GM23338 (cell line): ENCODE data around the gene RAD51B. TPM values are rescaled to one million over a fixed set of nuclear protein-coding genes. Genes with fewer than 3 reads are reported as not detected.

Experiments
- ATAC-seq: fragments of 200-7000 bp; cut with Tn5 transposase; 3 replicates; pipeline ENCODE4 v1.9.1; 2020
- DNase-seq: peaks from one replicate; pipeline ENCODE4 v3.0.0-alpha.2; 2015; ENCODE audit warnings: low spot score
- H2AFZ ChIP-seq: fragments of 200-600 bp; sonication (generic); 2 replicates; pipeline ENCODE4 v1.8.0; 2016; ENCODE audit warnings: antibody characterized with exemption, mild to moderate bottlenecking, moderate library complexity
- H3F3A ChIP-seq: fragments of 200-600 bp; sonication (generic); replicated peaks from 2 replicates; pipeline ENCODE4 v1.8.0; 2017; ENCODE audit warnings: antibody characterized with exemption, mixed run types, low read depth
- H3K27ac ChIP-seq: fragments of 200-600 bp; sonication (generic); 2 replicates; pipeline ENCODE4 v1.6.1; 2016; ENCODE audit warnings: low read depth
- H3K27me3 ChIP-seq: fragments of 200-600 bp; sonication (generic); 2 replicates; pipeline ENCODE4 v1.8.0; 2016; ENCODE audit warnings: mild to moderate bottlenecking, mixed run types, moderate library complexity; ENCODE audit not compliant: insufficient read depth
- H3K36me3 ChIP-seq: fragments of 200-600 bp; sonication (generic); 2 replicates; pipeline ENCODE4 v1.8.0; 2016; ENCODE audit warnings: mild to moderate bottlenecking; ENCODE audit not compliant: insufficient read depth
- H3K4me1 ChIP-seq: fragments of 200-600 bp; sonication (generic); 2 replicates; pipeline ENCODE4 v1.8.0; 2016; ENCODE audit warnings: mild to moderate bottlenecking, moderate library complexity; ENCODE audit not compliant: insufficient read depth
- H3K4me2 ChIP-seq: fragments of 200-600 bp; sonication (generic); 2 replicates; pipeline ENCODE4 v1.7.1; 2017; ENCODE audit warnings: mixed run types
- H3K4me3 ChIP-seq: fragments of 200-600 bp; sonication (generic); 2 replicates; pipeline ENCODE4 v1.6.1; 2016; ENCODE audit warnings: mixed run types
- H3K79me2 ChIP-seq: fragments of 200-600 bp; sonication (generic); replicated peaks from 2 replicates; pipeline ENCODE4 v1.8.0; 2017; ENCODE audit warnings: mild to moderate bottlenecking; ENCODE audit not compliant: insufficient read depth
- H3K9me2 ChIP-seq: fragments of 200-600 bp; sonication (generic); 2 replicates; pipeline ENCODE4 v1.8.0; 2017; ENCODE audit not compliant: insufficient read depth
- H4K20me1 ChIP-seq: fragments of 200-600 bp; sonication (generic); replicated peaks from 2 replicates; pipeline ENCODE4 v1.8.0; 2017; ENCODE audit warnings: mild to moderate bottlenecking; ENCODE audit not compliant: insufficient read depth
- H3K27ac Mint-ChIP-seq: 2 replicates; pipeline ENCODE4 v1.8.0; 2020; ENCODE audit warnings: inconsistent platforms, mild to moderate bottlenecking, moderate library complexity, mixed read lengths
- H3K27me3 Mint-ChIP-seq: 3 replicates; pipeline ENCODE4 v1.8.0; 2022; ENCODE audit warnings: low read depth, mild to moderate bottlenecking, moderate library complexity, mixed read lengths, inconsistent platforms; ENCODE audit not compliant: insufficient read depth, poor library complexity
- H3K36me3 Mint-ChIP-seq: 3 replicates; pipeline ENCODE4 v1.8.0; 2021; ENCODE audit warnings: low read depth, mild to moderate bottlenecking, inconsistent platforms, moderate library complexity, mixed read lengths
- H3K4me1 Mint-ChIP-seq: 3 replicates; pipeline ENCODE4 v1.8.0; 2020; ENCODE audit warnings: mild to moderate bottlenecking, inconsistent platforms, mixed read lengths
- H3K4me3 Mint-ChIP-seq: 3 replicates; pipeline ENCODE4 v1.8.0; 2021; ENCODE audit warnings: moderate library complexity, mild to moderate bottlenecking, inconsistent platforms, mixed read lengths
- H3K9me3 Mint-ChIP-seq: 3 replicates; pipeline ENCODE4 v1.8.0; 2020; ENCODE audit warnings: moderate library complexity, mild to moderate bottlenecking, inconsistent platforms, mixed read lengths
- CREB1 ChIP-seq: fragments of 250-450 bp; sonication (Bioruptor Pico); IDR thresholded peaks from 2 replicates; pipeline ENCODE4 v1.5.0; 2020; ENCODE audit warnings: low read depth, mild to moderate bottlenecking, moderate library complexity
- JUNB ChIP-seq: IDR thresholded peaks from one replicate; pipeline ENCODE4 v1.6.1; 2016; ENCODE audit warnings: antibody characterized with exemption; ENCODE audit not compliant: unreplicated experiment
- STAT1 ChIP-seq: IDR thresholded peaks from one replicate; pipeline ENCODE4 v1.6.1; 2016; ENCODE audit warnings: antibody characterized with exemption; ENCODE audit not compliant: unreplicated experiment
- ZNF462 ChIP-seq: fragments of 250-450 bp; sonication (Bioruptor Pico); IDR thresholded peaks from 2 replicates; pipeline ENCODE4 v1.5.0; 2020; ENCODE audit warnings: mild to moderate bottlenecking, moderate library complexity
- polyA plus RNA-seq: library from polyadenylated mRNA; unstranded; fragments of >200 nt; fragmentation: Nextera tagmentation; extraction: Ambion mirVana; gene quantifications from 2 replicates; pipeline ENCODE4 v1.2.1, GENCODE V29; 2016
- total RNA-seq: library from RNA; depleted of rRNA; stranded (reverse); fragments of >200 nt; shearing (Covaris generic); gene quantifications from 2 replicates; pipeline ENCODE4 v1.2.3, GENCODE V29; 2014
- TF ChIP-seq, protein P1 (sequence below), 2 experiments: fragments of 200-600 bp in 1 of 2; sonication (generic) in 1 of 2; conservative IDR thresholded peaks; 2 replicates each; pipeline versions ENCODE4 v1.5.1 to v1.6.1; 2016 to 2017; ENCODE audit warnings: antibody characterized with exemption in 2 of 2, low read depth in 2 of 2, mild to moderate bottlenecking in 2 of 2, moderate library complexity in 1 of 2
- TF ChIP-seq, protein P2 (sequence below): IDR thresholded peaks from 2 replicates; pipeline ENCODE4 v1.6.1; 2016; ENCODE audit warnings: antibody characterized with exemption
- TF ChIP-seq, protein P3 (sequence below): IDR thresholded peaks from one replicate; pipeline ENCODE4 v1.6.1; 2018; ENCODE audit warnings: antibody characterized with exemption; ENCODE audit not compliant: unreplicated experiment

The RAD51B gene
- total and polyA plus RNA-seq, 2 experiments from 2014 or later = 15.7 to 29.1 TPM

DNA sequence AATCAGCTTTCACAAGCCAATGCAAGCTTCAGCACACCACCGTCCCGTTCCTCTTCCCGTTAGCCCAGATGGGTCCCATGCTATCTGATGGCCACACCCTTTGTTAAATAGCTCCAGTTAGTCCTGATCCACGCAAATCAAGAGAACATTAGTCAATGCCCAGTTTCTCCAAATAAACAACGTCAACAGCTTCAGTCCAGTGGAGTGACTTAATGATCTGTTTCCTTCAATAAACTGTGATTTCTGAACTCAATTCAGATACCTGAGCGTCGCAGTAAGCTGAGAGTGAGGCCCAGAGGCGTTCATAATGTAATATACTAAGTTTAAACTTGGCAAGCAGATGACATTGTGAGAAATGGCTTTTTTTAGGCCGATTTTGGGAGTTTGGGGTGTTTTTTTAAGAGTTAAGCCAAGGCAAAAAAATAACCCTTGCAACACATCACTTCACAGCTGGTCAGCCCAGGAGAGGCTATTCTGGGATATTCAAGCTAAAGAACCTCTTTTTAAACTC, 861.0 kb downstream of the RAD51B start (continued):
- TF ChIP-seq, protein P1, sequence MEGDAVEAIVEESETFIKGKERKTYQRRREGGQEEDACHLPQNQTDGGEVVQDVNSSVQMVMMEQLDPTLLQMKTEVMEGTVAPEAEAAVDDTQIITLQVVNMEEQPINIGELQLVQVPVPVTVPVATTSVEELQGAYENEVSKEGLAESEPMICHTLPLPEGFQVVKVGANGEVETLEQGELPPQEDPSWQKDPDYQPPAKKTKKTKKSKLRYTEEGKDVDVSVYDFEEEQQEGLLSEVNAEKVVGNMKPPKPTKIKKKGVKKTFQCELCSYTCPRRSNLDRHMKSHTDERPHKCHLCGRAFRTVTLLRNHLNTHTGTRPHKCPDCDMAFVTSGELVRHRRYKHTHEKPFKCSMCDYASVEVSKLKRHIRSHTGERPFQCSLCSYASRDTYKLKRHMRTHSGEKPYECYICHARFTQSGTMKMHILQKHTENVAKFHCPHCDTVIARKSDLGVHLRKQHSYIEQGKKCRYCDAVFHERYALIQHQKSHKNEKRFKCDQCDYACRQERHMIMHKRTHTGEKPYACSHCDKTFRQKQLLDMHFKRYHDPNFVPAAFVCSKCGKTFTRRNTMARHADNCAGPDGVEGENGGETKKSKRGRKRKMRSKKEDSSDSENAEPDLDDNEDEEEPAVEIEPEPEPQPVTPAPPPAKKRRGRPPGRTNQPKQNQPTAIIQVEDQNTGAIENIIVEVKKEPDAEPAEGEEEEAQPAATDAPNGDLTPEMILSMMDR (conservative IDR thresholded peaks at IDR 0.05; ENCODE audit: low read depth in 2 of 2) = no peak
- TF ChIP-seq ZNF462 (no peak), STAT1 (no peak), CREB1 (CRISPR knock-in tag) (no peak)

- Histone ChIP-seq H4K20me1 (no peaks in the 10 kb centered on the region), H2AFZ (no peak overlapping the region), H3K27ac (no peak overlapping the region), H3F3A (no peaks in the 10 kb centered on the region), H3K36me3 (no peaks in the 10 kb centered on the region), H3K27me3 (no peaks in the 10 kb centered on the region), H3K9me2 (peaks cover 5% of the 10 kb centered on the region; the same call in 1 of the 2 replicates), H3K4me1 (peaks cover 23% of the 10 kb centered on the region), H3K4me3 (no peak overlapping the region), H3K4me2 (no peak overlapping the region), H3K79me2 (no peaks in the 10 kb centered on the region)
- ATAC-seq = no peak
- H3K36me3 Mint-ChIP-seq = no peaks in the 10 kb centered on the region
- no peak overlapping the region for H3K27ac Mint-ChIP-seq
- DNase-seq = no peak
- H3K4me3 Mint-ChIP-seq = no peak overlapping the region
- H3K27me3 Mint-ChIP-seq = no peaks in the 10 kb centered on the region
- H3K9me3 Mint-ChIP-seq = no peaks in the 10 kb centered on the region; the same call in 2 of the 3 replicates
- peaks cover 25% of the 10 kb centered on the region for H3K4me1 Mint-ChIP-seq
- TF ChIP-seq CREB1 (CRISPR knock-in tag) = no peak
- TF ChIP-seq, protein P2, sequence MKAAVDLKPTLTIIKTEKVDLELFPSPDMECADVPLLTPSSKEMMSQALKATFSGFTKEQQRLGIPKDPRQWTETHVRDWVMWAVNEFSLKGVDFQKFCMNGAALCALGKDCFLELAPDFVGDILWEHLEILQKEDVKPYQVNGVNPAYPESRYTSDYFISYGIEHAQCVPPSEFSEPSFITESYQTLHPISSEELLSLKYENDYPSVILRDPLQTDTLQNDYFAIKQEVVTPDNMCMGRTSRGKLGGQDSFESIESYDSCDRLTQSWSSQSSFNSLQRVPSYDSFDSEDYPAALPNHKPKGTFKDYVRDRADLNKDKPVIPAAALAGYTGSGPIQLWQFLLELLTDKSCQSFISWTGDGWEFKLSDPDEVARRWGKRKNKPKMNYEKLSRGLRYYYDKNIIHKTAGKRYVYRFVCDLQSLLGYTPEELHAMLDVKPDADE = no peak
- TF ChIP-seq JUNB = no peak
- TF ChIP-seq, protein P3, sequence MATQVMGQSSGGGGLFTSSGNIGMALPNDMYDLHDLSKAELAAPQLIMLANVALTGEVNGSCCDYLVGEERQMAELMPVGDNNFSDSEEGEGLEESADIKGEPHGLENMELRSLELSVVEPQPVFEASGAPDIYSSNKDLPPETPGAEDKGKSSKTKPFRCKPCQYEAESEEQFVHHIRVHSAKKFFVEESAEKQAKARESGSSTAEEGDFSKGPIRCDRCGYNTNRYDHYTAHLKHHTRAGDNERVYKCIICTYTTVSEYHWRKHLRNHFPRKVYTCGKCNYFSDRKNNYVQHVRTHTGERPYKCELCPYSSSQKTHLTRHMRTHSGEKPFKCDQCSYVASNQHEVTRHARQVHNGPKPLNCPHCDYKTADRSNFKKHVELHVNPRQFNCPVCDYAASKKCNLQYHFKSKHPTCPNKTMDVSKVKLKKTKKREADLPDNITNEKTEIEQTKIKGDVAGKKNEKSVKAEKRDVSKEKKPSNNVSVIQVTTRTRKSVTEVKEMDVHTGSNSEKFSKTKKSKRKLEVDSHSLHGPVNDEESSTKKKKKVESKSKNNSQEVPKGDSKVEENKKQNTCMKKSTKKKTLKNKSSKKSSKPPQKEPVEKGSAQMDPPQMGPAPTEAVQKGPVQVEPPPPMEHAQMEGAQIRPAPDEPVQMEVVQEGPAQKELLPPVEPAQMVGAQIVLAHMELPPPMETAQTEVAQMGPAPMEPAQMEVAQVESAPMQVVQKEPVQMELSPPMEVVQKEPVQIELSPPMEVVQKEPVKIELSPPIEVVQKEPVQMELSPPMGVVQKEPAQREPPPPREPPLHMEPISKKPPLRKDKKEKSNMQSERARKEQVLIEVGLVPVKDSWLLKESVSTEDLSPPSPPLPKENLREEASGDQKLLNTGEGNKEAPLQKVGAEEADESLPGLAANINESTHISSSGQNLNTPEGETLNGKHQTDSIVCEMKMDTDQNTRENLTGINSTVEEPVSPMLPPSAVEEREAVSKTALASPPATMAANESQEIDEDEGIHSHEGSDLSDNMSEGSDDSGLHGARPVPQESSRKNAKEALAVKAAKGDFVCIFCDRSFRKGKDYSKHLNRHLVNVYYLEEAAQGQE = no peak
Measured at GRCh38 chr14:68681256-68682011, 861.9 kb downstream of the RAD51B start.
